ENCODE measurements around the gene RNGTT. TPM values are rescaled to one million over a fixed set of nuclear protein-coding genes. Genes with fewer than 3 reads are reported as not detected.

RNGTT gene
- total RNA-seq, 3 donors from 2014 or later: 8.4 to 11.6 (median 9.4) TPM

DNA sequence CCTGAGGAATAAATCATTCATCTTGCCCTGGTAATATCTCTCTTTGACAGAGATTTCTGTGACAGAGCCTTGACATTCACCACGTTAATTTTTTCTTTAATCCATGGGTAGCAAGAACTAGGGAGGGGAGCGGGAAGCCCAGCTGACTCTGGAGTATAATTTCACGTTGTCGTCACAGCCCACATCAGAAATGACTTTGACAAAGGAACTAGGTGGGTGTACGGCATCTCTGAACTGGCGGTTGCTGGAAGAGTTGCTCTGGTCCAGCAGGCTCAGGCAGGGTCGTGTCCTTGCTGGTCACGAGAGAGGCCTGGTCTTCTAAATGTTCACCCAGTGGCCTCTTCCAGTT is 400.2 kb downstream of the RNGTT start:
- no peaks in the 10 kb centered on the region for H3K4me1 ChIP-seq (ENCODE audit: low read depth)
- intact Hi-C loops (cut with DNase I, micrococcal nuclease): no loop called here
- no peak for TF ChIP-seq CTCF (IDR thresholded peaks at IDR 0.05)
- no peak overlapping the region for H3K4me3 ChIP-seq
- H3K36me3 ChIP-seq (ENCODE audit: low read depth): no peaks in the 10 kb centered on the region
- no peak for ATAC-seq
- DNase-seq: no peak
- no peaks in the 10 kb centered on the region for H3K9me3 ChIP-seq

- no peak for ATAC-seq
- intact Hi-C loops (cut with DNase I, micrococcal nuclease): no loop called here
- H3K36me3 ChIP-seq (ENCODE audit: low read depth): no peaks in the 10 kb centered on the region
- H3K4me3 ChIP-seq: no peak overlapping the region
- H3K9me3 ChIP-seq: no peaks in the 10 kb centered on the region
- no peaks in the 10 kb centered on the region for H3K4me1 ChIP-seq (ENCODE audit: low read depth)
- TF ChIP-seq CTCF (IDR thresholded peaks at IDR 0.05): no peak
- no peak for DNase-seq
Measured at GRCh38 chr6:88562353-88563276, 400.8 kb downstream of the RNGTT start.

DNA sequence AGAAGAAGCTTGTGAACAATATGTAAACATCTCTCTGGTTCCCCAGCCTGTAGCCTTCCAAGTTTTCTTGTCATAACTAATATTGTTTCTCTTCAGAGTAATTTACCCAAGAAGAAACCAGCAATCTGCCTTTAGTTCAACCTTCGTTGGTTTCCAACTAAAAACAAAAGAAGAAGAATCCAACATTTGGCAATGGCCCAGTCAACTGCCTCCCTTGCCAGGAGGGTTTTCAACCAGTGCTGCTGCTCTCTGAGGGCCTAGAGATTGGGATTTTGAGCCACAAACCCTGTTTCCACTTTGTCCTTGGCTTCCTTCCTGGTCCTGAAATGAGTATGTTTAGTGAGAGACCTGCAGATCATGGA is 401.5 kb downstream of the RNGTT start:
- TF ChIP-seq CTCF (IDR thresholded peaks at IDR 0.05): no peak
- H3K4me1 ChIP-seq (ENCODE audit: low read depth): no peaks in the 10 kb centered on the region
- H3K4me3 ChIP-seq: no peak overlapping the region
- no peaks in the 10 kb centered on the region for H3K36me3 ChIP-seq (ENCODE audit: low read depth)
- no peak for ATAC-seq
- H3K9me3 ChIP-seq: no peaks in the 10 kb centered on the region
- no peak for DNase-seq
- intact Hi-C loops (cut with DNase I, micrococcal nuclease): no loop called here

DNA sequence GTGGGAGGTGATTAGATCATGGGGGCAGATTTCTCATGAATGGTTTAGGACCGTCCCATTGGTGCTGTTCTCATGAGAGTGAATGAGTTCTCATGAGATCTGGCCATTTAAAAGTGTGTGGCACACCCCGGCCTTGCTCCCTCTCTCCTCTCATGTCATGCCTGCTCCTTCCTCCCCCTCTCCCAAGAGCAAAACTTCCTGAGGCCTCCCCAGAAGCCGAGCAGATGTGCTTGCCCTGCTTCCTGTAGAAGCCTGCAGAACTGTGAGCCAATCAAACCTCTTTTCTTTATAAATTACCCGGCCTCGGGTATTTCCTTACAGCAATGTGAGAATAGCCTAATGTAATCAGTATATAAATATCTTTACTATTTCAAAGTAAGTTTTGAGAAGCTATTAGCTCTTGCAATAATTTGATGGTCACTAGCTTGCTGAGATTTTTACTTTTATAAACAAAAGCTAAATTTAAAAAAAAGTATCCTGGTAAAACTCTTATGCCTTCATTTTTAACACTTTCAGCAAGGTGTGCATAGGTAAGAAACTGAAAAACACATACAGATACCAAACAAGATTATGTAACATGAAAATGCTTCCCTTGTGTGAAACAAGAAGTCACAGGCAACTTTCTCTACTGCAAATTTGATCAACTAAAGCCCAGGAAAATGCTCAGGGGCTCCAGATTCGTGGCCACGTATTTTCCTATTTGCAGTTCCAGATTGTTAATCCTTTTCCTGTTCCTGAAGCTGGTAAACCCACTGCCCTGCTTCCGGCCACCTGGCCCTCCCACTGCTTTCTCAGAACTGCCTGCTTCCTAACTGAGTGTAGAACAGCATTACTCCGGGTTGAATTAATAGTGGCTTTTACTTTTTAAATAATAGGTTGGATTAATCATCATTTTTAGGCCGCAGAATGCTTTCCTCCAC is 402.1 kb downstream of the RNGTT start:
- no peak for TF ChIP-seq CTCF (IDR thresholded peaks at IDR 0.05)
- H3K9me3 ChIP-seq: no peaks in the 10 kb centered on the region
- intact Hi-C loops (cut with DNase I, micrococcal nuclease): no loop called here
- no peak for ATAC-seq
- H3K4me1 ChIP-seq (ENCODE audit: low read depth): no peaks in the 10 kb centered on the region
- no peaks in the 10 kb centered on the region for H3K36me3 ChIP-seq (ENCODE audit: low read depth)
- H3K4me3 ChIP-seq: no peak overlapping the region
- no peak for DNase-seq

Other genes starting within 250 kb of the RNGTT start
- 100 to 1,000 TPM in 2 of 3 donors, 10 to 100 TPM in 1; 99.9 to 261 (median 102) TPM for gene PNRC1, start 117.1 kb upstream of the RNGTT start, total RNA-seq
- under 1 TPM in 2 of 3 donors, not detected in 1; 0.12 to 0.51 TPM for gene SRSF12, start 154.5 kb upstream of the RNGTT start, total RNA-seq
- gene PM20D2, start 182.4 kb upstream of the RNGTT start, total RNA-seq: 10 to 100 TPM in 2 of 3 donors, 1 to 10 TPM in 1; 9.4 to 17.6 (median 13.8) TPM